Measurements from ENCODE around the gene ABI1. TPM values are rescaled to one million over a fixed set of nuclear protein-coding genes. Genes with fewer than 3 reads are reported as not detected.

ABI1 gene
- polyA plus RNA-seq, 1 donor from 2014 or later, result 50.4 TPM

DNA sequence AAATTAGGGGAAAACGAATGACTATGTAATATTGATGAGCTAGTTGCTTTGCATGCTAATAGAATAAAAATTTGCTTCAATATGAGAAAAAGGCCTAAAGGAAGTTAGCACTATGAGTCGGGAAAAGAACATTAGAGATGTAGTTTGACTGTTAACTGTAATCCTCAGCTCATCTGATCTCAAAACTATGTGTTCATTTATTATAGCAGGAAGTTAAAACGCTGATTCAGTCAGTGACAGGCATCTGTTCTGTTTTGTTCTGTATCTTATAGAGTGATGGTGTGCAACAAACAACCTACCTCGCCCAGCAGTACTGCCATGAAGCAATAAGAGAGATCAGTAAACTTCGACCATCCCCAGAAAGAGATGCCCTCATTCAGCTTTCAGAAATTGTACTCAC is 114.7 kb downstream of the ABI1 start:
- Histone ChIP-seq H3K36me3 (ENCODE audit: insufficient read depth, low read length) (no peaks in the 10 kb centered on the region), H3F3A (ENCODE audit: insufficient read depth, low read length, poor library complexity, severe bottlenecking) (no peaks in the 10 kb centered on the region), H3K27me3 (ENCODE audit: insufficient read depth, low read depth, low read length) (no peaks in the 10 kb centered on the region), H4K20me1 (ENCODE audit: insufficient read depth) (no peaks in the 10 kb centered on the region), H3K9ac (ENCODE audit: low read length) (no peak overlapping the region), H3K9me3 (ENCODE audit: low read length) (no peaks in the 10 kb centered on the region), H3K4me2 (ENCODE audit: low read length) (no peak overlapping the region), H3K27ac (ENCODE audit: low read length) (no peak overlapping the region), H2AFZ (ENCODE audit: low read depth, low read length) (no peak overlapping the region), H3K4me3 (ENCODE audit: low read length) (no peak overlapping the region), H3K9me2 (ENCODE audit: insufficient read depth, low read length) (no peaks in the 10 kb centered on the region), H3K79me2 (replicated peaks; ENCODE audit: insufficient read depth, low read length) (no peaks in the 10 kb centered on the region)
- no peak for TF ChIP-seq POLR2AphosphoS5 (IDR thresholded peaks at IDR 0.05)
- TF ChIP-seq TAF1 (IDR thresholded peaks at IDR 0.05; ENCODE audit: low read depth), result no peak
- TF ChIP-seq EP300 (conservative IDR thresholded peaks at IDR 0.05; ENCODE audit: poor library complexity, severe bottlenecking), result no peak
- TF ChIP-seq REST (IDR thresholded peaks at IDR 0.05; ENCODE audit: borderline replicate concordance), result no peak
- no peak for TF ChIP-seq MXI1 (conservative IDR thresholded peaks at IDR 0.05; ENCODE audit: poor library complexity, severe bottlenecking)
- no peak for TF ChIP-seq RAD21 (conservative IDR thresholded peaks at IDR 0.05)
- TF ChIP-seq, protein P1, sequence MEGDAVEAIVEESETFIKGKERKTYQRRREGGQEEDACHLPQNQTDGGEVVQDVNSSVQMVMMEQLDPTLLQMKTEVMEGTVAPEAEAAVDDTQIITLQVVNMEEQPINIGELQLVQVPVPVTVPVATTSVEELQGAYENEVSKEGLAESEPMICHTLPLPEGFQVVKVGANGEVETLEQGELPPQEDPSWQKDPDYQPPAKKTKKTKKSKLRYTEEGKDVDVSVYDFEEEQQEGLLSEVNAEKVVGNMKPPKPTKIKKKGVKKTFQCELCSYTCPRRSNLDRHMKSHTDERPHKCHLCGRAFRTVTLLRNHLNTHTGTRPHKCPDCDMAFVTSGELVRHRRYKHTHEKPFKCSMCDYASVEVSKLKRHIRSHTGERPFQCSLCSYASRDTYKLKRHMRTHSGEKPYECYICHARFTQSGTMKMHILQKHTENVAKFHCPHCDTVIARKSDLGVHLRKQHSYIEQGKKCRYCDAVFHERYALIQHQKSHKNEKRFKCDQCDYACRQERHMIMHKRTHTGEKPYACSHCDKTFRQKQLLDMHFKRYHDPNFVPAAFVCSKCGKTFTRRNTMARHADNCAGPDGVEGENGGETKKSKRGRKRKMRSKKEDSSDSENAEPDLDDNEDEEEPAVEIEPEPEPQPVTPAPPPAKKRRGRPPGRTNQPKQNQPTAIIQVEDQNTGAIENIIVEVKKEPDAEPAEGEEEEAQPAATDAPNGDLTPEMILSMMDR (IDR thresholded peaks at IDR 0.05; ENCODE audit: poor library complexity, severe bottlenecking), result no peak
- no peak for TF ChIP-seq SMC3 (conservative IDR thresholded peaks at IDR 0.05; ENCODE audit: poor library complexity)
- no peak for TF ChIP-seq EZH2 (IDR thresholded peaks at IDR 0.05; ENCODE audit: borderline replicate concordance, insufficient read depth, low read length, poor library complexity, severe bottlenecking)

- Histone ChIP-seq H3K36me3 (ENCODE audit: insufficient read depth, low read length) (no peaks in the 10 kb centered on the region), H3K4me2 (ENCODE audit: low read length) (no peak overlapping the region), H3K27me3 (ENCODE audit: insufficient read depth, low read depth, low read length) (no peaks in the 10 kb centered on the region), H3K27ac (ENCODE audit: low read length) (no peak overlapping the region), H3K79me2 (replicated peaks; ENCODE audit: insufficient read depth, low read length) (no peaks in the 10 kb centered on the region), H3K9ac (ENCODE audit: low read length) (no peak overlapping the region), H3K4me3 (ENCODE audit: low read length) (no peak overlapping the region), H3F3A (ENCODE audit: insufficient read depth, low read length, poor library complexity, severe bottlenecking) (no peaks in the 10 kb centered on the region), H3K9me3 (ENCODE audit: low read length) (no peaks in the 10 kb centered on the region), H3K9me2 (ENCODE audit: insufficient read depth, low read length) (no peaks in the 10 kb centered on the region), H4K20me1 (ENCODE audit: insufficient read depth) (no peaks in the 10 kb centered on the region), H2AFZ (ENCODE audit: low read depth, low read length) (no peak overlapping the region)
- TF ChIP-seq RAD21 (conservative IDR thresholded peaks at IDR 0.05) (no peak), REST (IDR thresholded peaks at IDR 0.05; ENCODE audit: borderline replicate concordance) (no peak), EZH2 (IDR thresholded peaks at IDR 0.05; ENCODE audit: borderline replicate concordance, insufficient read depth, low read length, poor library complexity, severe bottlenecking) (no peak), SMC3 (conservative IDR thresholded peaks at IDR 0.05; ENCODE audit: poor library complexity) (no peak), POLR2AphosphoS5 (IDR thresholded peaks at IDR 0.05) (no peak), MXI1 (conservative IDR thresholded peaks at IDR 0.05; ENCODE audit: poor library complexity, severe bottlenecking) (no peak), EP300 (conservative IDR thresholded peaks at IDR 0.05; ENCODE audit: poor library complexity, severe bottlenecking) (no peak), TAF1 (IDR thresholded peaks at IDR 0.05; ENCODE audit: low read depth) (no peak)
- TF ChIP-seq, protein P1 (IDR thresholded peaks at IDR 0.05; ENCODE audit: poor library complexity, severe bottlenecking), result no peak
Observed at GRCh38 chr10:26743841-26744240, 116.9 kb downstream of the ABI1 start.
